CD4-positive, CD25-positive, alpha-beta regulatory T cell (primary cell): Measurements from ENCODE around the gene DUOX1. TPM values are rescaled to one million over a fixed set of nuclear protein-coding genes. Genes with fewer than 3 reads are reported as not detected.

Experiments used
- polyA plus RNA-seq, 4 donors: library from polyadenylated mRNA; unstranded; fragments of 300-500 nt; fragmentation: Illumina TruSeq; gene quantifications; one replicate each; pipeline ENCODE4 v1.2.3, GENCODE V29; 2021
- total RNA-seq: library from RNA; stranded (reverse); gene quantifications from one replicate; pipeline ENCODE4 v1.2.3, GENCODE V29; 2022

DUOX1 gene
- total and polyA plus RNA-seq, 5 donors from 2014 or later, result 0.72 to 1.6 (median 1.2) TPM; not detected in 1

Other genes starting within 250 kb of the DUOX1 start
- not detected for gene TERB2, start 173.3 kb upstream of the DUOX1 start, total RNA-seq
- gene TERB2, start 173.3 kb upstream of the DUOX1 start, polyA plus RNA-seq, result not detected
- 3.4 TPM for gene SORD, start 106.8 kb upstream of the DUOX1 start, total RNA-seq
- gene SORD, start 106.8 kb upstream of the DUOX1 start, polyA plus RNA-seq, result 10 to 100 TPM in 1 of 4 donors, 1 to 10 TPM in 3; 4.1 to 11.4 (median 6.5) TPM
- not detected for gene DUOX2, start 15.8 kb upstream of the DUOX1 start, total RNA-seq
- gene DUOX2, start 15.8 kb upstream of the DUOX1 start, polyA plus RNA-seq, result not detected
- gene DUOXA2, start 15.7 kb upstream of the DUOX1 start, total RNA-seq, result not detected
- not detected for gene DUOXA2, start 15.7 kb upstream of the DUOX1 start, polyA plus RNA-seq
- gene DUOXA1, start 115 bp upstream of the DUOX1 start, total RNA-seq, result not detected
- not detected for gene DUOXA1, start 115 bp upstream of the DUOX1 start, polyA plus RNA-seq
- 3.3 TPM for gene SHF, start 58.0 kb downstream of the DUOX1 start, total RNA-seq
- gene SHF, start 58.0 kb downstream of the DUOX1 start, polyA plus RNA-seq, result 1 to 10 TPM in 2 of 4 donors, under 1 TPM in 2; 0.87 to 2.2 (median 1.3) TPM
- gene SLC28A2, start 122.2 kb downstream of the DUOX1 start, total RNA-seq, result not detected
- gene SLC28A2, start 122.2 kb downstream of the DUOX1 start, polyA plus RNA-seq, result not detected
- gene GATM, start 248.6 kb downstream of the DUOX1 start, total RNA-seq, result 1.0 TPM
- 1 to 10 TPM in 1 of 4 donors, under 1 TPM in 3; 0.16 to 1.0 (median 0.73) TPM for gene GATM, start 248.6 kb downstream of the DUOX1 start, polyA plus RNA-seq